HL-60 (cell line): ENCODE measurements around the gene AMER2.

Experiments used
- CTCF ChIP-seq: IDR thresholded peaks from one replicate; pipeline ENCODE4 v1.5.1; 2011; ENCODE audit warnings: low read length, control low read depth, inconsistent platforms; ENCODE audit not compliant: insufficient read depth
- GABPA ChIP-seq: IDR thresholded peaks from 2 replicates; pipeline ENCODE4 v1.6.1; 2012; ENCODE audit warnings: low read depth
- POLR2AphosphoS5 ChIP-seq: IDR thresholded peaks from 2 replicates; pipeline ENCODE4 v1.6.1; 2012; ENCODE audit warnings: low read depth
- SPI1 ChIP-seq: IDR thresholded peaks from 2 replicates; pipeline ENCODE4 v1.6.1; 2012; ENCODE audit warnings: low read depth, mild to moderate bottlenecking, borderline replicate concordance
- TF ChIP-seq, protein P1 (sequence below): IDR thresholded peaks from 2 replicates; pipeline ENCODE4 v1.6.1; 2012; ENCODE audit warnings: low read depth; ENCODE audit not compliant: insufficient replicate concordance

- TF ChIP-seq POLR2AphosphoS5: no peak
- no peak for TF ChIP-seq CTCF
- TF ChIP-seq, protein P1, sequence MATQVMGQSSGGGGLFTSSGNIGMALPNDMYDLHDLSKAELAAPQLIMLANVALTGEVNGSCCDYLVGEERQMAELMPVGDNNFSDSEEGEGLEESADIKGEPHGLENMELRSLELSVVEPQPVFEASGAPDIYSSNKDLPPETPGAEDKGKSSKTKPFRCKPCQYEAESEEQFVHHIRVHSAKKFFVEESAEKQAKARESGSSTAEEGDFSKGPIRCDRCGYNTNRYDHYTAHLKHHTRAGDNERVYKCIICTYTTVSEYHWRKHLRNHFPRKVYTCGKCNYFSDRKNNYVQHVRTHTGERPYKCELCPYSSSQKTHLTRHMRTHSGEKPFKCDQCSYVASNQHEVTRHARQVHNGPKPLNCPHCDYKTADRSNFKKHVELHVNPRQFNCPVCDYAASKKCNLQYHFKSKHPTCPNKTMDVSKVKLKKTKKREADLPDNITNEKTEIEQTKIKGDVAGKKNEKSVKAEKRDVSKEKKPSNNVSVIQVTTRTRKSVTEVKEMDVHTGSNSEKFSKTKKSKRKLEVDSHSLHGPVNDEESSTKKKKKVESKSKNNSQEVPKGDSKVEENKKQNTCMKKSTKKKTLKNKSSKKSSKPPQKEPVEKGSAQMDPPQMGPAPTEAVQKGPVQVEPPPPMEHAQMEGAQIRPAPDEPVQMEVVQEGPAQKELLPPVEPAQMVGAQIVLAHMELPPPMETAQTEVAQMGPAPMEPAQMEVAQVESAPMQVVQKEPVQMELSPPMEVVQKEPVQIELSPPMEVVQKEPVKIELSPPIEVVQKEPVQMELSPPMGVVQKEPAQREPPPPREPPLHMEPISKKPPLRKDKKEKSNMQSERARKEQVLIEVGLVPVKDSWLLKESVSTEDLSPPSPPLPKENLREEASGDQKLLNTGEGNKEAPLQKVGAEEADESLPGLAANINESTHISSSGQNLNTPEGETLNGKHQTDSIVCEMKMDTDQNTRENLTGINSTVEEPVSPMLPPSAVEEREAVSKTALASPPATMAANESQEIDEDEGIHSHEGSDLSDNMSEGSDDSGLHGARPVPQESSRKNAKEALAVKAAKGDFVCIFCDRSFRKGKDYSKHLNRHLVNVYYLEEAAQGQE: no peak
- TF ChIP-seq GABPA: no peak
- no peak for TF ChIP-seq SPI1
Observed at GRCh38 chr13:25180775-25181537, 8.9 kb upstream of the AMER2 start.
